Stimulated activated CD4-positive, alpha-beta T cell treated with anti-CD3 and anti-CD28 coated beads, TNF-alpha, amount 100 ng/mL, for 48 hours (primary cell): Measurements from ENCODE around the gene HS6ST3.

Source experiments
- DNase-seq, 3 donors: peaks; one replicate each; pipeline ENCODE4 v3.0.0-alpha.2; 2020; ENCODE audit warnings: low read depth in 3 of 3

HS6ST3 gene

DNA sequence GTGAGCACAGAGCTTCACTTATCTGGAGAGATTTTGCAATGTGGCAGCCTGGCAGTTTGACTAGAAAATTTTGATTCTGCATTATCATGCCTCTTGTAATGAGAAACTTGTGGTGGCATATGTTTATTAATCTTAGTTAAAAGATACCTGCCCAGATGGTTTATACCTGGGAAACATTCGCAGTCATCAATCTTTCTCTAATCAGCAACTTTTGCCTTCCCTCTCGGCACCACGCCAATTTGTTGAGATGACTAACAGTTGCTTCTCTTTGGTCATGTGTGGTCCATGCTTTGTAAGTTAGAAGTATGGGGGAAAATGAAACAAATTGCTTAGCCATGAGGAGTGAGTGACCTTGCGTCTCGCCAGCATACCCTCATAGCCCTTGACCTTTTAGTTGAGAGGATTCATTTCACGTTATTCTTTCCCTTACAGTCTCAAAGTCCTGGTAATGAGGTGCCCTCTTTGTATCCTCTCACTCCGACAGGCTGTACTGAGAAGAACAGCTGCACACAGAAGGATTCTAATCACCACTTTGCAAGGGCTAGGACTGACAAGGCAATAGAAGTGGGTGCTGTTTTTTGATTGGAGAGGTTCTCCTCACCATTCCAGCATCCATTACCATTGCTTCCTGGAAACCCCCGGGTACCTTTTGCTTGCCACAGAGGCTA lies 703.0 kb downstream of the HS6ST3 start:
- DNase-seq = no peak

DNA sequence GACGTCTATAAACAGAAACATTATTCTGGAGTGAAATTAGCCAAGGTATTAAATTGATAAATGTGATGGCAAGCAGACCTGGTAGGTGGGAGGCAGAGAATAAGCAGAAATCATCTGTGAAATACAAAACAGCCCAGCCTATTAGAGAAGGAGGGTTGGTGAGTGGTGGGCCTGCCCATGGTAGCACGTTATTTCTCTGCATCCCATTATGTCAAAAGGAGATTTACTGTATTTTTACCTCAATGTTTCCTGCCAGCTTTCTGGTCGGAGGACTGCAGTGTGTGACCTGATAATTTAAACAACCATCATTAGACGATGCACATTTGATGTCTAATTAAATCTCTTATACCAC lies 703.5 kb downstream of the HS6ST3 start:
- DNase-seq = no peak

DNA sequence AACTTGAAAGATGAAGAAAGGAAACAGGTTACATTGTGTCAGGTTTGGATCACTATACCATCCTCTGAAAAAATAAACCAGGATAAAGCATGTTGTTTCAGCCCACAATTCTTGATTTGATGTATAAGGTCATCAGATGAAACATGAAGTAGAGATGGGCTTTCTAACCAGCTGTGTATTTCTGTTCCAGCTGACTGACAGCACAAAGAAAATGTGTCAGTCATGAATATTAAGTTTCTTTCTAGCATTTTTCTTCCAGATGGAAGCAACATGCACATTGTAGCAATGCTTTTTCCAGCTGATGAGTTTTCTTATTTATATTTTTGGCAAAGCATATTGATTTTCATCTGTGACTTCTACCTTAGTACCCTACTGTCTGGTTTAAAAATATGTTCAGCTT lies 704.8 kb downstream of the HS6ST3 start:
- no peak for DNase-seq

GRCh38 chr13:96795670-96796069 lies 705.8 kb downstream of the HS6ST3 start:
- DNase-seq = no peak

DNA sequence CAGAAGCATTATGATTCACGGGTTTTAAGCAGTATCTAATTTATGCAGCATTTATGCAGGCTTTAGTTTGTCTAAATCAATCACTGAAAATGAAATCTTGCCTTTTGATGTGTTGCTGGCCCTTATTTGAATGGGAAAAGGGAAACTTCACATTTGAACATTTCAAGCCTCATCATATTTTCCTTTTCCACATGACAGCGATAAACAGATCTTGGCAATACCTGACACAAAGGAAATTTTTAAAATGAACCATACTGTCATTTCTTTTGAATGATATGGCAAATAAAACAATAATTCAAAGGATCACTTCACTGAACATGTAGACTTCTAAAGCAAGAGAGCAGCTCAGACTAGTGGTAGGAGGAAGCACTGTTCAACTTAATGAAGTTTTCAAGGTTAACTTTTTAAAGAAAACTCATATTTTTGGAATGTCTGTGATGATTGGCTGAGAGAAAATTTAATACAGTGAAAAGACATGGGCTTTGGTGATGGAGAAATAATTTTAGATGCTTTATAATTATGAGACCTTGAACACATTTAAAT lies 706.3 kb downstream of the HS6ST3 start:
- no peak for DNase-seq

DNA sequence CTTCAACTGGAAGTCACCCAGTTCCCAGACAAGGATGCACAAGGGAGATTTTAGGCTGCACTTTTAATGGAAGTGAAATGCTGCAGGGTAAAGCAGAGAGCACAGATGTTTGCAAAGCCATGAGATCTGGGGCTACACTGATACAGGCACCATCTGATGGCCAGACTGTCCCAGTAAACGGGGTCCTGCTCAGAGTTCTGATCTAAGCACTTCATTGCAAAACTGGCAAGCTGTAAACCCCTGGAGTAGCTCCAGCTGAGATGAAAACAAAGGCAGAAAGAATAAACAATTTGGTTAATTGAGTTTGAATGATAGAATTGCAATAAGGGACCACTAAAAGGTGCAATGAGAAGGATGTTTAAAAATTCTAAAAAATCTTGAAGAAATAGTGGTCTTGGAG lies 707.2 kb downstream of the HS6ST3 start:
- no peak for DNase-seq

- DNase-seq = no peak
Measured at GRCh38 chr13:96803456-96804100, 713.7 kb downstream of the HS6ST3 start.

DNA sequence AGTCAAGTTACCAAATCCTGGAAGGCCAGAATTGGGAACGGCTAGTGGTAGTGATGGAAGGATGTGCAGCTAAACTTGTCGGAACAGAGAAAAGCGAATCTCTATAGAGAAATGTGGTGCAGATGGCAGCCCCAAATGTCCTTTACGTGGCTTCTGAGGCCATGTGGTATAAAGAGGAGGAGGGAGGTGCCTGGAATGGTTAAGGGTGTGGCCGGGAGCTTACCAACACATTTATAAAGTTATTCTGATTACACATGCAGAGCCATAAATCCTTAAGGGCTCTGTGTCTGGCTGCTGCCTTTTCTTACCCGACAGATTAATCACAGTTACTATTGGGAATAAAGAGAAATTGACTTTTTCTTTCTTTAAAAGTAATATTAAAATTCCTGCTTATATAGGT lies 714.3 kb downstream of the HS6ST3 start:
- DNase-seq = no peak

DNA sequence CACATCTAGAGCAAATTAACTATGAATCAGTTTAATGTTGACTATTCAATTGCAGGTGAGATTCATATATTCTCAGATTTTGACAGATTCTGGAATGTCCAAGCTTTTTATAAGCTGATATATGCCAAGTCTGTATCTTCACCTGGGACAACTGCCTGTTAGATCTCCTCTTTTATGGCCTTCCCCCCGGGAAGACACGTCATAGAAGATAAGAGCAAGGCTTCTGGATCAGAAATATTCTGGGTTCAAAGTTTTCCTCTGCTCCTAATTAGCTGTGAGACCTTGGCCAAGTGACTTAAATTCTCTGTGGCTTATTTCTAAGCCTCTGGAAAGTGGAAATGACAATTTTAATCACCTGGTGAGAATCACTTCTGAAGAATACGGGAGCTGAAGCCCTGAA lies 716.8 kb downstream of the HS6ST3 start:
- DNase-seq = no peak

GRCh38 chr13:96809366-96810096 lies 719.6 kb downstream of the HS6ST3 start:
- DNase-seq = no peak

DNA sequence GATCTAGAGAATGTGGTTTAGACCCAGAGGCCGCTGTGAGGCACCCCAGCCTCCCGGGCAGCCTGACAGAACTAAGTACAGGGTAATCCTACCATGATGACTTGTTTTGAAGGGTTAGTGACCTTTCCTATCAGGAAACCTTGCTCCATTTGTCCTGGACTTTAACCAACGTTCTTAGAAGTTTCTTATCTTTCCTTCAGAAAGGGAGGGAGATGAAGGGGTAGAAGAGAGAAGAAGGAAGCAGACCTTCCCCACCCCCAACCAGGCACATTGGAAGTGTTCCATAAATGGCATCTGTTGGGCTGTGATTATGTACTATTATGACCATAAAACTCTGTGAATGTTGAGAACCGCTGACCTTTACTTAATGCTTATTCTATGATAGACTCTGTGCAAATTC lies 720.2 kb downstream of the HS6ST3 start:
- DNase-seq = no peak

GRCh38 chr13:96811049-96811448 lies 721.1 kb downstream of the HS6ST3 start:
- DNase-seq = no peak

DNA sequence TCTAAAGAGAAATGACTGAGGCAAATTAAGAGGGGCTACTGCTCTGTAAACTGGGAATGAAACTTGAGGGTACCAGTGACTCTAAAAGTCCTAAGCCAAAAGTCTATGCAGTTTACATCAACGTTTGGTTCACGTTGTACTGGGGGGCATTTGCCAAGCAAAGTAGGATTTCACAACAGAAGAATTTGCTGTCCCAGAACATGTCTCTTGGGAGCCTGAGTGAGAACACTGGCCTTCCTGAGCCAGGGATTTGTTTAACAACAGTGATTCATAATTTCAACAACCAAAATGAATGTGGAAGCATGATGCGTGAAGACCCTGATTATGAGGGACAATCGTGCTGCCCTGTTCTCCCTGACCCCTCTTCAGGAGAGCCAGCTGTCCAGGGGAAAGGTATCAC lies 726.4 kb downstream of the HS6ST3 start:
- DNase-seq = no peak

DNA sequence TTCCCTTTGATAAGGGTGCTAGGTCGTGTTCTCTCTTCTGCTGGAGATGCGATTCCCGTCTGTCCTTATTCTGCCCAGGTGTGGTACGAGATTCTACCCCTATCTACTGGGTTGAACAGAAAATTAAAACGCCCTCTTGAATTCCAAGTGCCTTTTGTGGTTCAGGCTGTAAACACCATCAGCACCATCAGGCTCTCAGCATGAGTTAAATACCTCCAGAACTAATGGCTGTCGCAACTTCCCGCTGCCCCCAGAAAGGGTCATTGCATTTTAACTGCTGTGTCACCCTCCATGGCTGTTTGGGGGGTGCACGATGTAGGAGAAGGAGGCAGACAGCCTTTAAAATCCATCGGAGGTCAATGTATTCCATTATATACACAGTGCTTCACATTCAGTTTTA lies 727.0 kb downstream of the HS6ST3 start:
- DNase-seq = no peak

DNA sequence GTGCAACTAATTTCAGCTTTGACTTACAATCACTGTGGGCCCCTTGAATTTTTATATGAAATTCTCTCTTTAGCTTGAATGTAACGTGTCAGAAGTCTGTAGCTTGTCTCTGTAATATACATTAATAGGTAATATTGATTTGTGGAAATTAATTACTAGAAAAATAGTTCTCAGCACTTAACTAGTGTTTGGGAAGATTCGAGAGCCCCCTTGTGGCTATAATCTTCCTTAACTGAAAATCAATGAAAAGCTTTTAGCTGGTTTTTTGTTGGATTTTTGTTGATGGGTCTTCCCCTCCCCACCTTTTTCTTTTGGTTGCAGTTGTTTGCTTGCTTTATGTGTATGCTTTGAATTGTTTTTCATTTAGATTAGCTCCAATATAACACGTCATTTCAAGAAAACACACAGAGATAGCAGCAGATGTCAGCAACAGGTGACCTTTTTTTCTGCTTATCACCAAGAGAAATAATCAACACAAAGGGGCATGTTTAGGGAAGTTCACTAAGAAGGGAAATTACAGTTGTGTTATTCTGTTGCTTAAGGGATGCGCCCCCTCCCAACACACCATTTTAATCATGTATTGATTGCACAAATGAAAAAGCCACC lies 727.5 kb downstream of the HS6ST3 start:
- DNase-seq = no peak

GRCh38 chr13:96819375-96819774 lies 729.5 kb downstream of the HS6ST3 start:
- DNase-seq = no peak

GRCh38 chr13:96821381-96821780 lies 731.5 kb downstream of the HS6ST3 start:
- DNase-seq = no peak

DNA sequence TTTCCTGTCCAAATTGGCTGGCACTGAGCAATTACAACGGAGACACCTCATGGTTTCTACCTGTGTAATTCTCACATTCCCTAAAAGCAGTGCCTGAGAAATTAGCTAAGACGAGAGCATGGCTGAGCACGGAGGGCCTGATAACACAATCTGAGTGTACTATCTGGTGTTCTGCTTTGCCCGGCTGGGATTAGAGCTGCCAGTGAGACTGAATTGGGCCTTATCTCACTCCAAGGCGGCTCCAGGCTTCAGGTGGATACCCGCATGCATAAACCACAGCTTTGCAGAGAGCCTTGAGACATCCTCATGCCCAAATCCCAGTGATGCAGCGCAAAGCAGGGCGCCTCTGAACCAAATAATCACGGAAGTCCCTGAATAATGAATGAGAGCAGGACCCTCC lies 732.1 kb downstream of the HS6ST3 start:
- DNase-seq = no peak

GRCh38 chr13:96822895-96823294 lies 733.0 kb downstream of the HS6ST3 start:
- DNase-seq = no peak

DNA sequence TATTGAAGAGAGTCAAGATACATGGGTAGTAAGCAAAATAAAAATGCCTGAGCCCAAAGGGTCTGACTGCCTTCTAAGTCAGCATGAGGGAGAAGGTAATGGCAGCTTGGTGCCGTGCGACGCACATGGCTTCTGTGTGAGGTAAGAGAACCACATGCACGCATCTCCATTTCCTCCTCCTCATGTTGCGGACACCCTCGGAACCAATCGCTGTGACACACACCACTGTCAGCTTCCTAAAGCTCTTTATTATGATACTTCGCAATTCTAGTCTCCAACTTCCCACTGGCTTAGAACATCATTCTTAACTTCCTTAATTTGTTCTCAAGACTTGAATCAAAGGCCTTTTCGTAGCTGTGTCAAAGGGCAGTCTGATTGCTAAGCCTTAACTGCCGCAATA lies 734.2 kb downstream of the HS6ST3 start:
- no peak for DNase-seq

DNA sequence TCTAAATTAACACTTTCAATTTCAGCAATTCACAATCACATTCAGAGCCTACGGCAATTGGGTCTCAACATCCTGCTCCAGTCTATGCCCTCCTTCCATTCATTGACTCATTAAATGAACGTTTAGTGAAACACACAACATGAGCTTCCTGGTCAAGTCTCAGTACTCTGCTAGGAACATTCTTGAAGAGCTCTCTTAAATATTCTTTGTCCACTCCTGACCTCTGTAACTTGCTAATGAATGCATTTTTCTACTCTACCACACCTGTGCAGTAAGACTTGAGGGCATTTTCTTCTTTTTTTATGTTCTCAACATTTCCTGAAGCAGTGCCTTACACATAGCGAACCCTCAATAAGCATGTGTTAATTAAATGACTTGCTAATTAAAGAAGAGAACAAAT lies 735.7 kb downstream of the HS6ST3 start:
- no peak for DNase-seq

GRCh38 chr13:96834626-96835025 lies 744.7 kb downstream of the HS6ST3 start:
- DNase-seq = no peak

DNA sequence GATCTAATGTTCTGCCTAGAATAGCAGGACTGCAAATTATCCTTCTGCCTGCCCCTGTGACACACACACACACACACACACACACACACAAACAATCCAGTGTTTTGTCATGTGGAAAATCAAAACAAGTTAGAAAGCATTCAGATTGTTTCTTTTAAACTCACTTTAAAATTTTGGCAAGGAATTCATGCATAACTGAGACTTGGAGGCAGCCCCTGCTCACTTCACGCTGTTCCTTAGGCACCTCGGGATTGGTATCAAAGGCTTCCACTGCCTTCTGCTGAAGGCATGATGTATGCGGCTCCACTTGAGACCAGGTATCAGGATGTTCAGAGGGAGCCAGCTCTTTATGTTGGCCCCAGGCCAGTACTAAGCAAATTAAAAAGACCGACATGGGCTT lies 745.6 kb downstream of the HS6ST3 start:
- DNase-seq = no peak
